ENCODE data around the gene ZNF541.

DNA sequence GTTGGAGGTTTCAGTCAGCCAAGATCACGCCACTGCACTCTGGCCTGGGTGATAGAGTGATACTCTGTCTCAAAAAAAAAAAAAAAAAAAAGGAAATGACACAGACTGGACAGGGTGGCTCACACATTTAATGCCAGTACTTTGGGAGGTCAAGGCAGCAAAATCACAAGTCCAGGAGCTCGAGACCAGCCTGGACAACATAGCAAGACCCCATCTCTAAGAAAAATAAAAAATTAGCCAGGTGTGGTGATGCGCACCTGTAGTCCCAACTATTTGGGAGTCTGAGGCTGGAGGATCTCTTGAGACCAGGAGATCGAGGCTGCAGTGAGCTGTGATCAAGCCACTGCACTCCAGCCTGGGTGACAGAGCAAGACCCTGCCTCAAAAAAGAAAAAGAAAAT lies 35.5 kb downstream of the ZNF541 start:
- TF ChIP-seq, protein P1, sequence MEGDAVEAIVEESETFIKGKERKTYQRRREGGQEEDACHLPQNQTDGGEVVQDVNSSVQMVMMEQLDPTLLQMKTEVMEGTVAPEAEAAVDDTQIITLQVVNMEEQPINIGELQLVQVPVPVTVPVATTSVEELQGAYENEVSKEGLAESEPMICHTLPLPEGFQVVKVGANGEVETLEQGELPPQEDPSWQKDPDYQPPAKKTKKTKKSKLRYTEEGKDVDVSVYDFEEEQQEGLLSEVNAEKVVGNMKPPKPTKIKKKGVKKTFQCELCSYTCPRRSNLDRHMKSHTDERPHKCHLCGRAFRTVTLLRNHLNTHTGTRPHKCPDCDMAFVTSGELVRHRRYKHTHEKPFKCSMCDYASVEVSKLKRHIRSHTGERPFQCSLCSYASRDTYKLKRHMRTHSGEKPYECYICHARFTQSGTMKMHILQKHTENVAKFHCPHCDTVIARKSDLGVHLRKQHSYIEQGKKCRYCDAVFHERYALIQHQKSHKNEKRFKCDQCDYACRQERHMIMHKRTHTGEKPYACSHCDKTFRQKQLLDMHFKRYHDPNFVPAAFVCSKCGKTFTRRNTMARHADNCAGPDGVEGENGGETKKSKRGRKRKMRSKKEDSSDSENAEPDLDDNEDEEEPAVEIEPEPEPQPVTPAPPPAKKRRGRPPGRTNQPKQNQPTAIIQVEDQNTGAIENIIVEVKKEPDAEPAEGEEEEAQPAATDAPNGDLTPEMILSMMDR (IDR thresholded peaks at IDR 0.05 in 8 of 11, conservative IDR thresholded peaks at IDR 0.05 in 3 of 11) = no peak
- no peak for TF ChIP-seq POLR2A (IDR thresholded peaks at IDR 0.05)
